ENCODE data around the gene HDAC4.

DNA sequence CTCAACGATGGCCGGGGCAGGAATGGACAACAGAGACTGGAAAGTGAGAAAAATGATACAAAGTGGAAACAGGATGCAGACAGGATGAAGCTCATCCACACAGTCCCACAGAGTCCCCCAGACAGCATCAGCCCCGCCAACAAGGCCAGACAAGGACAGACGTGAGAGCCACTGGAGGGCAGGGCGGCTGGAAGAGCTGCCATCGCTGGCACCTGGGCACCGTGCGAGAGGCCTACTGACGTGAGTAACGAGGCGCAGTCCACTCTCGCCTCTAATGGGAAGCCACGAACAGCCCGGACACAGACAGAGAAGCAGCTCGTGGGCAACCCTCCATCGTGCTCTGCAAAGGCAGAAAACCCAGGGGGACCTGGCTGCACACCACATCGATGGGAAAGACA, 17.1 kb downstream of the HDAC4 start:
- TF ChIP-seq MXI1 (IDR thresholded peaks at IDR 0.05; ENCODE audit: low read depth, low read length) (no peak), RCOR1 (conservative IDR thresholded peaks at IDR 0.05; ENCODE audit: low read depth, low read length) (no peak), FOXM1 (IDR thresholded peaks at IDR 0.05; ENCODE audit: low read depth, low read length) (no peak), HCFC1 (IDR thresholded peaks at IDR 0.05; ENCODE audit: low read length) (no peak), ZNF384 (IDR thresholded peaks at IDR 0.05; ENCODE audit: borderline replicate concordance, low read depth, low read length) (no peak), STAT3 (IDR thresholded peaks at IDR 0.05; ENCODE audit: low read depth, low read length) (no peak), HDAC2 (IDR thresholded peaks at IDR 0.05) (no peak), MAX (IDR thresholded peaks at IDR 0.05; ENCODE audit: low read depth, low read length) (no peak), POLR2A (IDR thresholded peaks at IDR 0.05; ENCODE audit: low read depth, low read length) (no peak), POLR2AphosphoS5 (IDR thresholded peaks at IDR 0.05; ENCODE audit: low read length) (no peak), YBX1 (IDR thresholded peaks at IDR 0.05) (no peak), EZH2 (IDR thresholded peaks at IDR 0.05; ENCODE audit: borderline replicate concordance, control insufficient read depth, low read depth, low read length) (no peak)
- TF ChIP-seq, protein P1, sequence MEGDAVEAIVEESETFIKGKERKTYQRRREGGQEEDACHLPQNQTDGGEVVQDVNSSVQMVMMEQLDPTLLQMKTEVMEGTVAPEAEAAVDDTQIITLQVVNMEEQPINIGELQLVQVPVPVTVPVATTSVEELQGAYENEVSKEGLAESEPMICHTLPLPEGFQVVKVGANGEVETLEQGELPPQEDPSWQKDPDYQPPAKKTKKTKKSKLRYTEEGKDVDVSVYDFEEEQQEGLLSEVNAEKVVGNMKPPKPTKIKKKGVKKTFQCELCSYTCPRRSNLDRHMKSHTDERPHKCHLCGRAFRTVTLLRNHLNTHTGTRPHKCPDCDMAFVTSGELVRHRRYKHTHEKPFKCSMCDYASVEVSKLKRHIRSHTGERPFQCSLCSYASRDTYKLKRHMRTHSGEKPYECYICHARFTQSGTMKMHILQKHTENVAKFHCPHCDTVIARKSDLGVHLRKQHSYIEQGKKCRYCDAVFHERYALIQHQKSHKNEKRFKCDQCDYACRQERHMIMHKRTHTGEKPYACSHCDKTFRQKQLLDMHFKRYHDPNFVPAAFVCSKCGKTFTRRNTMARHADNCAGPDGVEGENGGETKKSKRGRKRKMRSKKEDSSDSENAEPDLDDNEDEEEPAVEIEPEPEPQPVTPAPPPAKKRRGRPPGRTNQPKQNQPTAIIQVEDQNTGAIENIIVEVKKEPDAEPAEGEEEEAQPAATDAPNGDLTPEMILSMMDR (IDR thresholded peaks at IDR 0.05 in 2 of 3, conservative IDR thresholded peaks at IDR 0.05 in 1 of 3; ENCODE audit: control insufficient read depth in 2 of 3, extremely low read depth in 1 of 3, insufficient read depth in 1 of 3, low read depth in 3 of 3, low read length in 3 of 3): no peak

Measured in GM12878 (cell line).